HEK293 (cell line): Measurements from ENCODE around the gene LFNG.

Source experiments
- AEBP2 ChIP-seq: fragments of 450-650 bp; formaldehyde crosslinking; IDR thresholded peaks from 2 replicates; pipeline ENCODE4 v1.5.1; 2016; ENCODE audit warnings: missing biosample characterization, missing genetic modification characterization, borderline replicate concordance
- CTCF ChIP-seq: fragments of 450-650 bp; formaldehyde crosslinking; IDR thresholded peaks from 2 replicates; pipeline ENCODE4 v1.5.1; 2016; ENCODE audit warnings: missing biosample characterization, missing genetic modification characterization
- HOXA7 ChIP-seq: sonication (generic); formaldehyde crosslinking; IDR thresholded peaks from 2 replicates; pipeline ENCODE4 v1.8.1; 2022; ENCODE audit warnings: missing genetic modification reagents, borderline replicate concordance
- KLF17 ChIP-seq: fragments of 450-650 bp; formaldehyde crosslinking; IDR thresholded peaks from 2 replicates; pipeline ENCODE4 v1.5.1; 2016; ENCODE audit warnings: missing biosample characterization, missing genetic modification characterization
- REST ChIP-seq: fragments of 450-650 bp; formaldehyde crosslinking; IDR thresholded peaks from 2 replicates; pipeline ENCODE4 v1.5.1; 2016; ENCODE audit warnings: missing biosample characterization, missing genetic modification characterization
- ZBTB6 ChIP-seq: fragments of 450-650 bp; formaldehyde crosslinking; IDR thresholded peaks from 2 replicates; pipeline ENCODE4 v1.5.1; 2017; ENCODE audit warnings: missing biosample characterization, missing genetic modification characterization
- ZNF114 ChIP-seq: fragments of 450-650 bp; formaldehyde crosslinking; IDR thresholded peaks from 2 replicates; pipeline ENCODE4 v1.5.0; 2017; ENCODE audit warnings: missing biosample characterization, missing genetic modification characterization
- ZNF138 ChIP-seq: fragments of 450-650 bp; formaldehyde crosslinking; IDR thresholded peaks from 2 replicates; pipeline ENCODE4 v1.5.1; 2016; ENCODE audit warnings: missing biosample characterization, missing genetic modification characterization, borderline replicate concordance
- ZNF184 ChIP-seq: fragments of 450-650 bp; IDR thresholded peaks from 2 replicates; pipeline ENCODE4 v1.5.1; 2018; ENCODE audit warnings: missing biosample characterization, mild to moderate bottlenecking, missing genetic modification characterization
- ZNF324 ChIP-seq: fragments of 450-650 bp; formaldehyde crosslinking; IDR thresholded peaks from 2 replicates; pipeline ENCODE4 v1.5.1; 2016; ENCODE audit warnings: missing biosample characterization, missing genetic modification characterization
- ZNF707 ChIP-seq: fragments of 450-650 bp; formaldehyde crosslinking; IDR thresholded peaks from 2 replicates; pipeline ENCODE4 v1.5.1; 2016; ENCODE audit warnings: missing biosample characterization, missing genetic modification characterization
- ZSCAN5A ChIP-seq: fragments of 450-650 bp; formaldehyde crosslinking; IDR thresholded peaks from 2 replicates; pipeline ENCODE4 v1.5.1; 2016; ENCODE audit warnings: missing biosample characterization, missing genetic modification characterization

GRCh38 chr7:2519119-2519930 is at the start of gene LFNG:
- no peak for TF ChIP-seq ZBTB6 (tag by site-specific recombination)
- TF ChIP-seq ZNF707 (tag by site-specific recombination) = no peak
- TF ChIP-seq CTCF (tag by site-specific recombination) = no peak
- TF ChIP-seq HOXA7 (CRISPR knock-in tag) = no peak
- no peak for TF ChIP-seq KLF17 (tag by site-specific recombination)
- TF ChIP-seq ZNF114 (tag by site-specific recombination) = no peak
- TF ChIP-seq ZNF324 (tag by site-specific recombination) = no peak
- TF ChIP-seq AEBP2 = no peak
- TF ChIP-seq ZNF138 (tag by site-specific recombination) = no peak
- TF ChIP-seq ZNF184 = no peak
- TF ChIP-seq REST = no peak
- no peak for TF ChIP-seq ZSCAN5A (tag by site-specific recombination)
